ENCODE results near the gene TM9SF2.

- TF ChIP-seq CTCF (IDR thresholded peaks at IDR 0.05; ENCODE audit: low read length): no peak
- no peak for TF ChIP-seq EZH2 (IDR thresholded peaks at IDR 0.05; ENCODE audit: borderline replicate concordance, low read length)
Observed at GRCh38 chr13:99559560-99559959, 58.3 kb downstream of the TM9SF2 start.

Measured in OCI-LY1 (cell line).